HG03025 (cell line): ENCODE data around the gene CUEDC2.

ENCODE experiments used
- ATAC-seq: cut with Tn5 transposase; IDR thresholded peaks from one replicate; pipeline ENCODE4 v1.9.1; 2021; ENCODE audit warnings: mild to moderate bottlenecking, moderate library complexity; ENCODE audit not compliant: unreplicated experiment, low FRiP score

CUEDC2 gene

GRCh38 chr10:102375867-102376266, 56.5 kb downstream of the CUEDC2 start:
- no peak for ATAC-seq

GRCh38 chr10:102375250-102375649, 57.1 kb downstream of the CUEDC2 start:
- no peak for ATAC-seq
